ENCODE measurements around the gene CABCOCO1. TPM values are rescaled to one million over a fixed set of nuclear protein-coding genes. Genes with fewer than 3 reads are reported as not detected.

Gene CABCOCO1
- total RNA-seq, 2 donors from 2014 or later: not detected

GRCh38 chr10:61627266-61627665, 35.5 kb upstream of the CABCOCO1 start:
- WGBS, 2 donors: 77 to 81% methylated on average over 5 of the region's 5 CpGs
- H3K9me3 ChIP-seq: no peaks in the 10 kb centered on the region
- H3K27ac ChIP-seq: no peak overlapping the region
- DNase-seq: no peak
- H3K36me3 ChIP-seq (replicated peaks in 1 of 2; ENCODE audit: insufficient read depth in 1 of 2, low read depth in 2 of 2): no peaks in the 10 kb centered on the region
- no peak for TF ChIP-seq POLR2A (IDR thresholded peaks at IDR 0.05)
- TF ChIP-seq CTCF (IDR thresholded peaks at IDR 0.05): no peak
- intact Hi-C loops (cut with DNase I): no loop called here
- no peaks in the 10 kb centered on the region for H3K4me1 ChIP-seq
- H3K4me3 ChIP-seq: no peak overlapping the region
- no peak for ATAC-seq
- no peaks in the 10 kb centered on the region for H3K27me3 ChIP-seq

DNA sequence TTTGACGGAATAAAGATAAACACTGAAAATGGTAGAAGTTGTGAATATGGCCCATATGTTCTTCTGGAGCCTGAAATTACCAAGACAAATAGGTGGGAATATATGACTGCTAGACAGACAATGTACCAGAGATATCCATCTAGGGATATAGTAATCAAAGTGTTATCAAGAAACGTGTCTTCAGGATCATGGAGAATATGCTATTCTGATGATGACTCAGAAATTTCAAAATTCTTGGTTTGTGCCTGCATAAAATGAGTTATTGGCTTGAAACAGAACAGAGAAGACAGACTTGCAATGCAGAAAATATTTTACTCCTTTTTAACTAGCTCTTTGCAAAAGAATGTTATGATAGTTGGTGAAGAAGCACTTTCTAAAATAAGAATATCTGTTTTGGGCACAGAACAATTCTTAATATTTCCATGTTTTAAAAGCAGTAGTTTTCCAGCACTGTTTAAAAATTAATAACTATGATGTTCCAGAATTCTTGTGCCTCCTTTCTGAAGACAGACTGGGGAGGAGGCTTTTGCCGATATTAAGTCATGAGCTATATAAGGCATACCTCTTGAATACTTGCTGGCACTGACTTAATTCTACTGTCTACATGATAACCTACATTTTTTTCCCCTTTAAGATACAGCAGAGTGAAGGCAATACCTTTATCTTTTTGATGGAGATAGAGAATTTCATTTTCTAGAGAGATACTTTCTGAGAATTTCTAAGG, 34.4 kb upstream of the CABCOCO1 start:
- TF ChIP-seq POLR2A (IDR thresholded peaks at IDR 0.05): no peak
- TF ChIP-seq CTCF (IDR thresholded peaks at IDR 0.05): no peak
- Histone ChIP-seq H3K27ac (no peak overlapping the region), H3K9me3 (no peaks in the 10 kb centered on the region), H3K4me3 (no peak overlapping the region), H3K36me3 (replicated peaks in 1 of 2; ENCODE audit: insufficient read depth in 1 of 2, low read depth in 2 of 2) (no peaks in the 10 kb centered on the region), H3K4me1 (no peaks in the 10 kb centered on the region), H3K27me3 (no peaks in the 10 kb centered on the region)
- intact Hi-C loops (cut with DNase I): no loop called here
- no peak for DNase-seq
- ATAC-seq: no peak
- 58 to 67% methylated on average over 3 of the region's 3 CpGs for whole genome bisulfite sequencing, 2 donors

DNA sequence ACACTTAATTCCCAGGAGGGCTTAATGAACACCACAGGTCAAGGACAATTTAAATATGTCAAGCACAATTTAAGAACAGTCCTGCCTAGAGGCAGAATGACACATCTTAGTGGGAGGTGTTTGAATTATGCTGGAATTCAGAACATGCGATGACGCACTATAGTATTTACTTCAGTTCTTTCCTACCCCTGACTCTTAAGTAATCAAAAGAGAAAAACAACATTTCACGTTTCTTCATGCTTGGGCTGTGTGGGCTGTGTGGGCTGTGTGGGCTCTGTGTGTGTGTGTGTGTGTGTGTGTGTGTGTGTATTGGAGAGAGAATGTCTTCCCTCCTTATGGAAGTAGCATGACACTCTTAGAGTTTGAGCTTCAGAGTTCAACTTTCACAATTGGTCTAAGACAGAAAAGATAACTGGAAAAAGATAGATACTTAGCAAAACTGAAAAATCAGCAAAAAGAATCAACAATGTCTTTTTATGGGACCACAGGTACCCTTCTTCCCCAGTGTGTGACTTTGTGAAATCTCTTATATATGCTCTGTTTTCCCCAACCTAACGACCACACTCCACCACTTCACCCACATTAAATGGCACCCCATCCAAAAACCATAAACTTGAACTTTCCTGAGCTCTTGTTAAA, 33.7 kb upstream of the CABCOCO1 start:
- no peaks in the 10 kb centered on the region for H3K9me3 ChIP-seq
- ATAC-seq: peak; percentile 79
- H3K36me3 ChIP-seq (replicated peaks in 1 of 2; ENCODE audit: insufficient read depth in 1 of 2, low read depth in 2 of 2): no peaks in the 10 kb centered on the region
- TF ChIP-seq CTCF (IDR thresholded peaks at IDR 0.05): no peak
- intact Hi-C loops (cut with DNase I): no loop called here
- no peaks in the 10 kb centered on the region for H3K4me1 ChIP-seq
- no peaks in the 10 kb centered on the region for H3K27me3 ChIP-seq
- no peak overlapping the region for H3K27ac ChIP-seq
- WGBS, 2 donors: 46 to 53% methylated on average over 4 of the region's 4 CpGs
- no peak overlapping the region for H3K4me3 ChIP-seq
- DNase-seq: no peak

DNA sequence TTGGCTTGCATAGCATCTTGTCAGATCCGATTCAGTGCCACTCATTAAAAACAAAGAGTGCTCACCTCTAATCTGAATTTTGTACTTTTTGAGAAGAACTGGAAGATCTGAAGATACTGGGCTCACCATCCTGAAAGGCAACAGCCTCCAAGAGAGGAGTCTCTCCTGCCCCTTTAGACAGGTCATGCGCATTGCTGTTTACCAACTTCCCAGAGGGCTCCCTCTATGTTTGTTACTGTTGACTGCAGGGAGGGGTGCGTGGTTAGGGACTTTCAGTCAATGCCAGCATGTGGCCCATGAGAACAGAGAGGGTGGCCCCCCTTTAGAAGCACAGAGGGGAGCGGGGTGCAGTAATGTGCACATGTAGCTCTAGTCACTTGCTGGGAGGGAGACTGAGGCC, 33.2 kb upstream of the CABCOCO1 start:
- Histone ChIP-seq H3K9me3 (no peaks in the 10 kb centered on the region), H3K27me3 (no peaks in the 10 kb centered on the region), H3K4me1 (no peaks in the 10 kb centered on the region), H3K27ac (no peak overlapping the region), H3K4me3 (no peak overlapping the region), H3K36me3 (replicated peaks in 1 of 2; ENCODE audit: insufficient read depth in 1 of 2, low read depth in 2 of 2) (no peaks in the 10 kb centered on the region)
- DNase-seq (no peak), ATAC-seq (no peak)
- WGBS, 2 donors: 80 to 82% methylated on average over 4 of the region's 4 CpGs
- TF ChIP-seq POLR2A (IDR thresholded peaks at IDR 0.05) (no peak), CTCF (IDR thresholded peaks at IDR 0.05) (no peak)
- intact Hi-C loops (cut with DNase I): no loop called here

Measured in body of pancreas (tissue), 4 donors.